ENCODE measurements around the gene ICOS. TPM values are rescaled to one million over a fixed set of nuclear protein-coding genes. Genes with fewer than 3 reads are reported as not detected.

Gene ICOS
- total RNA-seq, 6 donors from 2014 or later, result 0.22 to 2.3 (median 1.1) TPM; not detected in 1

- Histone ChIP-seq H3K27me3 (no peaks in the 10 kb centered on the region), H3K9me3 (no peaks in the 10 kb centered on the region), H3K4me1 (peaks cover 0 to 11% (median 3%) of the 10 kb centered on the region in 4 donors), H3K36me3 (no peaks in the 10 kb centered on the region), H3K4me3 (no peak overlapping the region), H3K27ac (no peak overlapping the region)
- ATAC-seq (ENCODE audit: low FRiP score in 2 of 2) (no peak), DNase-seq (no peak)
- no peak for TF ChIP-seq EP300 (IDR thresholded peaks at IDR 0.05)
- TF ChIP-seq POLR2A (IDR thresholded peaks at IDR 0.05), result no peak
- TF ChIP-seq CTCF (IDR thresholded peaks at IDR 0.05), result no peak
- no peak for TF ChIP-seq POLR2AphosphoS5 (IDR thresholded peaks at IDR 0.05)
These were observed 63.3 kb downstream of the ICOS start for GRCh38 chr2:203999835-204000234.

DNA sequence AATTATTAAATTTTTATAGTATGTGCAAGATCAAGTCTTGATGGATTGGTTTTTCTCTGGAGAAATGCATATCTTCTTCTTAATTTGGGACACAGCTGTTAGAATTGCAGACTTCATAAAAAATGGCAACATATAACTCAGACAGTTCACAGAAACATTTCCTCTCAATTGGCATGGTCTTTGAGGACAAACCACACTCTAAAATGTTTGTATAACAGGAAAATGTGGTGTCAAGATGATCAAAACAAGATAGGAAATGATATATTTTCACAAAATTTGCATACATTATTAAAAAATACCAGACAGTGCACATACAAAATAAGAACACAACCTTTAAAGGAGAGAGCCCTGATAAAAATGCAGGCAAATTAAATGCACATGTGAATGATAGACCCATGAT, 63.9 kb downstream of the ICOS start:
- H3K36me3 ChIP-seq, result no peaks in the 10 kb centered on the region
- no peaks in the 10 kb centered on the region for H3K27me3 ChIP-seq
- no peak overlapping the region for H3K4me3 ChIP-seq
- TF ChIP-seq POLR2AphosphoS5 (IDR thresholded peaks at IDR 0.05) (no peak), POLR2A (IDR thresholded peaks at IDR 0.05) (no peak), EP300 (IDR thresholded peaks at IDR 0.05) (no peak), CTCF (IDR thresholded peaks at IDR 0.05) (no peak)
- peaks cover 0 to 11% (median 3%) of the 10 kb centered on the region in 4 donors for H3K4me1 ChIP-seq
- DNase-seq (no peak), ATAC-seq (ENCODE audit: low FRiP score in 2 of 2) (no peak)
- H3K9me3 ChIP-seq, result no peaks in the 10 kb centered on the region
- no peak overlapping the region for H3K27ac ChIP-seq

DNA sequence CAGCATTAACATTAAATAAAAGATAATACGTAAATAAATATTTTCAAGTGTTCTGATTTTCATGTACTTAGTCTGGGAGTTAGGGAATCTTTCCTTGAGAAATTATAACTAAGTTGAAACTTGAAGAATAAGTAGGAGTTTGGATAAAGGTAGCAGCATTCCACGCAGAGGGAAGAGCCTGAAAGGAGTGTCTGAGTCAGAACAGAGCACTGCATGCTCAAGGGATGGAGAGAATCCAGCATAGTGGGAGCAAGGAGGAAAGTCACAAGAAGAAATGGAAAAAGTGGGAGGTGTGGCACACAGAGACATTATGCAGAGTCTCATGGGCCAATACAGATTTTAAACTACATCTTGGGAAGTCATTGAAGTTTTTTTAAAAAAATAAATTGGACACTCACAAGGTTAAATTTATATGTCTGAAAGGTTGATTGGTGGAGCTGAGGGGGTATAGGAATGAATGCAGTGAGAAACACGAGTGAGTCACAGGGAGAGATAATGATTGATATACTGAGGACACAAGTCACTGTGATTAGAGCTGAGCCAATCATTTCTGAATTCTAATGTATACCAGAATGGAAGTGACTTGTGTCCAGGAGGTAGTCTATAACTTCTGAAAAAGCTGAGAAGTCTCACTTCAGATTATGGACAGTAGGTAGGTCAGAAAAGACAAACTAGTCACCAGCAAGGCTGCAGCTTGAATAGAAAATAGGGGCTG, 66.9 kb downstream of the ICOS start:
- no peaks in the 10 kb centered on the region for H3K9me3 ChIP-seq
- no peaks in the 10 kb centered on the region for H3K36me3 ChIP-seq
- no peak for ATAC-seq (ENCODE audit: low FRiP score in 2 of 2)
- no peaks in the 10 kb centered on the region for H3K27me3 ChIP-seq
- H3K4me3 ChIP-seq, result no peak overlapping the region
- DNase-seq, result no peak
- peaks cover 0 to 11% (median under 1%) of the 10 kb centered on the region in 4 donors for H3K4me1 ChIP-seq
- WGBS, 2 donors, result 78 to 86% methylated on average over 3 of the region's 3 CpGs
- H3K27ac ChIP-seq, result no peak overlapping the region
- TF ChIP-seq CTCF (IDR thresholded peaks at IDR 0.05) (no peak), EP300 (IDR thresholded peaks at IDR 0.05) (no peak), POLR2A (IDR thresholded peaks at IDR 0.05) (no peak), POLR2AphosphoS5 (IDR thresholded peaks at IDR 0.05) (no peak)

DNA sequence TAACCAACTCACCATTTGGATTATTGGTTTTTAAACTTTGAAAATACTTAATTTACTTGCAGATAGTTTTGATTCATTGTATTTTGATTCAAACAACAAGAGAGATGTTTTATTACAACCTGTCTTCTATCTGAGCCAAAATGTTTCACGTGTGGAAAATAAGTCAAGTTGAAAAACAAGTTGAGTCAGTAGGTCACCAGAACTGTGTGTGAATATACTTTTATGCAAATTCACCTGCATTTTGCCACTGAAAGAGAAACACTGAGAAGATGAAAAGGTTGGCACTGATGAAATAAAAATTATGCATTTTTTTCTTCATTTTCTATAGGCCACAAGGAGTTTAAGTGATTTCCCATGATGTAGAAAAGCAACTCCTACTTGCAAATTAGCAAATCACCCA, 68.3 kb downstream of the ICOS start:
- Histone ChIP-seq H3K27me3 (no peaks in the 10 kb centered on the region), H3K9me3 (no peaks in the 10 kb centered on the region), H3K27ac (no peak overlapping the region), H3K4me3 (no peak overlapping the region), H3K4me1 (no peaks in the 10 kb centered on the region), H3K36me3 (no peaks in the 10 kb centered on the region)
- ATAC-seq (ENCODE audit: low FRiP score in 2 of 2) (no peak), DNase-seq (no peak)
- TF ChIP-seq POLR2AphosphoS5 (IDR thresholded peaks at IDR 0.05), result no peak
- no peak for TF ChIP-seq EP300 (IDR thresholded peaks at IDR 0.05)
- TF ChIP-seq CTCF (IDR thresholded peaks at IDR 0.05), result no peak
- TF ChIP-seq POLR2A (IDR thresholded peaks at IDR 0.05), result no peak
- WGBS, 2 donors, result 55 to 59% methylated on average over 1 of the region's 1 CpG
